Erythroblast (primary cell): ENCODE results near the gene PRPF18.

Experiments
- GATA1 ChIP-seq: IDR thresholded peaks from 2 replicates; pipeline ENCODE4 v1.6.1; 2011; ENCODE audit warnings: low read depth, mild to moderate bottlenecking, control low read depth, low read length, moderate library complexity
- POLR2A ChIP-seq: IDR thresholded peaks from 2 replicates; pipeline ENCODE4 v1.6.1; 2011; ENCODE audit warnings: mild to moderate bottlenecking, low read length

DNA sequence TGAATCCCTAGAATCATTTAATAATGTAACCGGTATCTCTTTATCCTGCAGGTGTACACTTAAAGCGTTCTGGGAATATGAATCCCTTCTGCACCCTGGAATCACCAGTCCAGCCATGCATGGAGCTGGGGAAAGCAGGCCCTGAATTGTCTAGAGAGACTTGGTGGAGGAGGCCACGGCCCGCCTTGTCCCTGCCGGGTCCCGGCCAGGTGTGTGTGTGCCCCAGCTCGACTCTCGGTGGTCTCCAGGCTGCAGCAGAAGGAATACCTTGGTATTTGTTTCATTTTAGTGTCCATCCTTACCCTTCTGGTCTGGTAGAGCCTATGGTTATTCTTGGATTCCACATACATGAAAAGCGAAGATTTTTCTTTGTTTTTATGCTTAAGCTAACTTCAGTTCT is 58.1 kb downstream of the PRPF18 start:
- TF ChIP-seq POLR2A, result no peak
- no peak for TF ChIP-seq GATA1
